Esophagus muscularis mucosa (tissue), 4 donors: Measurements from ENCODE around the gene GALK1. TPM values are rescaled to one million over a fixed set of nuclear protein-coding genes. Genes with fewer than 3 reads are reported as not detected.

Source experiments
- DNase-seq: peaks from one replicate; pipeline ENCODE4 v3.0.0-alpha.2; 2017; ENCODE audit errors: extremely low spot score
- H3K27ac ChIP-seq, 4 donors: fragments of 200-600 bp; sonication (generic); replicated peaks in 1 of 4; 1 replicate in 3 of 4; 2 replicates in 1 of 4; pipeline ENCODE4 v1.5.1; 2016 to 2019; ENCODE audit warnings: mild to moderate bottlenecking in 1 of 4
- H3K27me3 ChIP-seq, 4 donors: fragments of 200-600 bp; sonication (generic); one replicate each; pipeline versions ENCODE4 v1.5.1 to v1.6.0; 2016 to 2019
- H3K36me3 ChIP-seq, 4 donors: fragments of 200-600 bp; sonication (generic); one replicate each; pipeline ENCODE4 v1.5.1; 2016 to 2019
- H3K4me1 ChIP-seq, 4 donors: fragments of 200-600 bp; sonication (generic); one replicate each; pipeline ENCODE4 v1.5.1; 2016 to 2019
- H3K4me3 ChIP-seq, 4 donors: fragments of 200-600 bp; sonication (generic); 1 replicate in 2 of 4; 2 replicates in 2 of 4; pipeline ENCODE4 v1.5.1; 2016 to 2019; ENCODE audit warnings: mild to moderate bottlenecking in 4 of 4, moderate library complexity in 1 of 4
- H3K9me3 ChIP-seq, 4 donors: fragments of 200-600 bp; sonication (generic); 1 replicate in 3 of 4; 2 replicates in 1 of 4; pipeline ENCODE4 v1.5.1; 2016 to 2019
- EP300 ChIP-seq: sonication (generic); formaldehyde crosslinking; IDR thresholded peaks from one replicate; pipeline ENCODE4 v1.6.1; 2017; ENCODE audit warnings: antibody characterized with exemption
- POLR2A ChIP-seq: fragments of 450-650 bp; IDR thresholded peaks from one replicate; pipeline ENCODE4 v1.6.1; 2017; ENCODE audit warnings: antibody characterized with exemption, moderate library complexity, mild to moderate bottlenecking, low read depth
- POLR2AphosphoS5 ChIP-seq, 2 donors: sonication (generic); formaldehyde crosslinking; IDR thresholded peaks; one replicate each; pipeline ENCODE4 v1.6.1; 2017; ENCODE audit warnings: antibody characterized with exemption in 2 of 2
- WGBS: methylation state at CpG from one replicate; pipeline ENCODE4 v1.1.5; 2018; 5-methylcytosine and 5-hydroxymethylcytosine counted together
- intact Hi-C: fragments of 100-400 bp; cut with DNase I; formaldehyde crosslinking; loops from one replicate; pipeline ENCODE4 v1.15.1; 2023
- total RNA-seq, 4 donors: library from RNA; depleted of rRNA; stranded (reverse); fragments of >200 nt; gene quantifications; one replicate each; pipeline versions ENCODE4 v1.1.0 to v1.2.1, GENCODE V29; 2016
- TF ChIP-seq, protein P1 (sequence below), 3 experiments: fragments of 200-600 bp in 2 of 3; fragments of 450-650 bp in 1 of 3; sonication (generic) in 2 of 3; IDR thresholded peaks; one replicate each; pipeline ENCODE4 v1.5.1; 2017 to 2019; ENCODE audit warnings: antibody characterized with exemption in 3 of 3, mild to moderate bottlenecking in 2 of 3, moderate library complexity in 1 of 3

The GALK1 gene
- total RNA-seq, 4 donors from 2014 or later: 16.9 to 34.1 (median 24.4) TPM

DNA sequence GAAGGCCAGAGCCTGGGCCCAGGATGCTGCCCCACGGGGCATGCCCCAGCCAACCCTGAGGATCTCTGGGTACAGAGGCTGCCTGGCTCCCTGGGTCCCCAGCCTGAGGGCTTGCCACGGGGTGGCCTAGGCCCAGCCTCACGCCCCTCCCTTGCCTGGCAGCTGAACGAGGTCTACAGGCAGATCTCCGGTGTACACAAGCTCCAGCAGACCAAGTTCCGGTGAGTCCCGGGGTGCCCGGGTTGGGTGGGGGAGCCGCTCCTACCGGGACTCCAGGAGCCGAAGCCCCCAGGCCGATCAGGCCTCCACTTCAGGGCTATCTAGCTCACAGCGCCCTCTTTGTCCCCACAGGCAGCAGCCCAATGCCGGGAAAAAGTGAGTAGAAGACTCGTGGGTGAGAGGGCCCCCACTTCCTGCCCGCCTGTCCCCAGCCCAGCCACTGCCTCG is 24.3 kb downstream of the GALK1 start:
- DNase-seq: no peak
- WGBS: 76% methylated on average over 8 of the region's 17 CpGs
- H3K4me3 ChIP-seq: no peak overlapping the region
- H3K36me3 ChIP-seq: peaks cover 0 to 75% (median 12%) of the 10 kb centered on the region in 4 donors
- no peak for TF ChIP-seq POLR2AphosphoS5 (IDR thresholded peaks at IDR 0.05)
- TF ChIP-seq EP300: no peak
- TF ChIP-seq, protein P1, sequence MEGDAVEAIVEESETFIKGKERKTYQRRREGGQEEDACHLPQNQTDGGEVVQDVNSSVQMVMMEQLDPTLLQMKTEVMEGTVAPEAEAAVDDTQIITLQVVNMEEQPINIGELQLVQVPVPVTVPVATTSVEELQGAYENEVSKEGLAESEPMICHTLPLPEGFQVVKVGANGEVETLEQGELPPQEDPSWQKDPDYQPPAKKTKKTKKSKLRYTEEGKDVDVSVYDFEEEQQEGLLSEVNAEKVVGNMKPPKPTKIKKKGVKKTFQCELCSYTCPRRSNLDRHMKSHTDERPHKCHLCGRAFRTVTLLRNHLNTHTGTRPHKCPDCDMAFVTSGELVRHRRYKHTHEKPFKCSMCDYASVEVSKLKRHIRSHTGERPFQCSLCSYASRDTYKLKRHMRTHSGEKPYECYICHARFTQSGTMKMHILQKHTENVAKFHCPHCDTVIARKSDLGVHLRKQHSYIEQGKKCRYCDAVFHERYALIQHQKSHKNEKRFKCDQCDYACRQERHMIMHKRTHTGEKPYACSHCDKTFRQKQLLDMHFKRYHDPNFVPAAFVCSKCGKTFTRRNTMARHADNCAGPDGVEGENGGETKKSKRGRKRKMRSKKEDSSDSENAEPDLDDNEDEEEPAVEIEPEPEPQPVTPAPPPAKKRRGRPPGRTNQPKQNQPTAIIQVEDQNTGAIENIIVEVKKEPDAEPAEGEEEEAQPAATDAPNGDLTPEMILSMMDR (IDR thresholded peaks at IDR 0.05): no peak
- no peak for TF ChIP-seq POLR2A
- intact Hi-C loops: no loop called here
- no peaks in the 10 kb centered on the region for H3K4me1 ChIP-seq
- H3K27me3 ChIP-seq: peaks cover 0 to 8% (median 0%) of the 10 kb centered on the region in 4 donors
- no peak overlapping the region for H3K27ac ChIP-seq
- H3K9me3 ChIP-seq: no peaks in the 10 kb centered on the region

- Histone ChIP-seq H3K36me3 (peaks cover 0 to 78% (median 12%) of the 10 kb centered on the region in 4 donors), H3K9me3 (no peaks in the 10 kb centered on the region), H3K4me1 (no peaks in the 10 kb centered on the region), H3K4me3 (no peak overlapping the region), H3K27ac (no peak overlapping the region), H3K27me3 (peaks cover 0 to 8% (median 0%) of the 10 kb centered on the region in 4 donors)
- TF ChIP-seq, protein P1 (IDR thresholded peaks at IDR 0.05): no peak
- TF ChIP-seq POLR2A: no peak
- intact Hi-C loops: no loop called here
- no peak for DNase-seq
- WGBS: 93% methylated on average over 17 of the region's 17 CpGs
Observed at GRCh38 chr17:75740215-75740614, 24.8 kb downstream of the GALK1 start.

DNA sequence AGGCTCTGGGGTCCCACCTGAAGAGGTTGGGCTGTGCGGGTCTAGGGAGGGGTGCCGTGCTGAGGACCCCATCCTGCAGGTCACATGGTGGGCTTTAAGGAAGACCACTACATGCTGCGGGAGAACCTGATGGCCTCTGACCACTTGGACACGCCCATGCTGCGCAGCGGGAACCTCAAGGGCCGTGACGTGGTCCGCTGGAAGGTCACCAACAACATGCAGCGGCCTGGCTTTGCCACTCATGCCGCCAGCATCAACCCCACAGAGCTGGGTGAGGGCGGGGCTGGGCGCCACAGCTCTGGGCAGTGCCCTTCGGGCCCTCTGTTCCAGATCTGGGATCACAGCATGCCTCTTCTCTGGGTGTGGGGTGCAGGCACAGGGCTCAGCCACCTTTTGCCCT is 25.2 kb downstream of the GALK1 start:
- intact Hi-C loops: no loop called here
- 94% methylated on average over 4 of the region's 14 CpGs for WGBS

DNA sequence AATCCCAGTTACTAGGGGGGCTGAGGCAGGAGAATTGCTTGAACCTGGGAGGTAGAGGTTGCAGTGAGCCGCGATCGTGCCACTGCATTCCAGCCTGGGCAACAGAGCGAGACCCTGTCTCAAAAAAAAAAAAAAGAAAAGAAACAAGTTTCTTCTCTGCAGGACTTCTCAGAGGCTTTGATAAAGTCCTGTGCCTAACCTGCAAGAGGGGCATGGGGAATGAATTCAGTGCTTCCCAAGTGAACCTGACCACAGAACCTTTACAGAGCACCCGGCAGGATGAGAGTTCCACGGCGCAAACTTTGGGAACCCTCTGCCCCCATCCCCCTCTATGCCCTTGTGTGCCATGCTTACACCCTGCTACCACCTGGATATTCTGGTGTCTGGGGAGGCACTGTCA is 25.8 kb downstream of the GALK1 start:
- no peak for DNase-seq
- Histone ChIP-seq H3K4me1 (peaks cover 0 to 3% (median 0%) of the 10 kb centered on the region in 4 donors), H3K9me3 (no peaks in the 10 kb centered on the region), H3K36me3 (peaks cover 0 to 74% (median 12%) of the 10 kb centered on the region in 4 donors), H3K27me3 (peaks cover 0 to 8% (median 0%) of the 10 kb centered on the region in 4 donors), H3K4me3 (no peak overlapping the region), H3K27ac (no peak overlapping the region)
- TF ChIP-seq POLR2AphosphoS5 (IDR thresholded peaks at IDR 0.05) (no peak), POLR2A (no peak), EP300 (no peak)
- TF ChIP-seq, protein P1 (IDR thresholded peaks at IDR 0.05): no peak
- intact Hi-C loops: no loop called here
- WGBS: 93% methylated on average over 4 of the region's 7 CpGs

More for the DNA sequence above, 25.2 kb downstream of the GALK1 start:
- H3K9me3 ChIP-seq: no peaks in the 10 kb centered on the region
- peaks cover 0 to 8% (median 0%) of the 10 kb centered on the region in 4 donors for H3K27me3 ChIP-seq
- no peaks in the 10 kb centered on the region for H3K4me1 ChIP-seq
- no peak overlapping the region for H3K27ac ChIP-seq
- no peak for DNase-seq
- peaks cover 0 to 78% (median 12%) of the 10 kb centered on the region in 4 donors for H3K36me3 ChIP-seq
- H3K4me3 ChIP-seq: no peak overlapping the region
- TF ChIP-seq EP300: no peak

DNA sequence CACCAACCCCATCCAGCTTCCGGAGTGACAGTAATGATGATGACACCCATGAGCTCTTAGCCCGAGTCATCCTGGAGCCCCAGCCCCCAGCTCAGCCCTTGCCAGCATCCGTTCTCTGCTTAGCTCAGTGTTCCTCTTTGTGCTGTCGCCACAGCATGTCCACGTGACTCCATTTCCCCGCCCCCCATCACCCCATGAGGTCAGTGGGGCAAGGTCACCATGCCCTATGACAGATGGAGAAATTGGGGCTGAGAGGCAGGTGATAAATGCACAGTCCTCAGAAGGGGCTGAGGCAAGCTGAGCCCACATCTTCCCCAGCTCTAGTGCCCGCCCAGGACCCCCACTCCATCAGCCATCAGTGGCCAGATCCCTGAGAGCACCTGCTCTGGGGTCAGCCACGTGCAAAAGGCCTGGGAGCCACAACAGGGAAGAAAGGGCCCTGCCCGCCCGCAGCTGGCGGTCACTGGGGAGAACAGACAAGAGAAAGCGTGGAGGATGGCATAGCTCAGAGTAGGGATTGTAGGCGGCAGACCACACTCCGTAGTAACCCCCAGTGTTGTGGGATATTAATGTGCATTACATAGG is 26.7 kb downstream of the GALK1 start:
- no peak overlapping the region for H3K4me3 ChIP-seq
- peaks cover 0 to 75% (median 15%) of the 10 kb centered on the region in 4 donors for H3K36me3 ChIP-seq
- 63% methylated on average over 12 of the region's 14 CpGs for WGBS
- no peaks in the 10 kb centered on the region for H3K9me3 ChIP-seq
- TF ChIP-seq EP300: no peak
- TF ChIP-seq POLR2A: no peak
- TF ChIP-seq POLR2AphosphoS5 (IDR thresholded peaks at IDR 0.05): no peak
- TF ChIP-seq, protein P1 (IDR thresholded peaks at IDR 0.05): no peak
- intact Hi-C loops: no loop called here
- H3K4me1 ChIP-seq: peaks cover 0 to 3% (median 0%) of the 10 kb centered on the region in 4 donors
- H3K27ac ChIP-seq: no peak overlapping the region
- peaks cover 0 to 8% (median 0%) of the 10 kb centered on the region in 4 donors for H3K27me3 ChIP-seq
- no peak for DNase-seq
